ENCODE results near the gene DYNC1I2. TPM values are rescaled to one million over a fixed set of nuclear protein-coding genes. Genes with fewer than 3 reads are reported as not detected.

Gene DYNC1I2
- total RNA-seq, result 100 to 1,000 TPM in 2 of 4 donors, 10 to 100 TPM in 2; 47.5 to 146 (median 101) TPM

DNA sequence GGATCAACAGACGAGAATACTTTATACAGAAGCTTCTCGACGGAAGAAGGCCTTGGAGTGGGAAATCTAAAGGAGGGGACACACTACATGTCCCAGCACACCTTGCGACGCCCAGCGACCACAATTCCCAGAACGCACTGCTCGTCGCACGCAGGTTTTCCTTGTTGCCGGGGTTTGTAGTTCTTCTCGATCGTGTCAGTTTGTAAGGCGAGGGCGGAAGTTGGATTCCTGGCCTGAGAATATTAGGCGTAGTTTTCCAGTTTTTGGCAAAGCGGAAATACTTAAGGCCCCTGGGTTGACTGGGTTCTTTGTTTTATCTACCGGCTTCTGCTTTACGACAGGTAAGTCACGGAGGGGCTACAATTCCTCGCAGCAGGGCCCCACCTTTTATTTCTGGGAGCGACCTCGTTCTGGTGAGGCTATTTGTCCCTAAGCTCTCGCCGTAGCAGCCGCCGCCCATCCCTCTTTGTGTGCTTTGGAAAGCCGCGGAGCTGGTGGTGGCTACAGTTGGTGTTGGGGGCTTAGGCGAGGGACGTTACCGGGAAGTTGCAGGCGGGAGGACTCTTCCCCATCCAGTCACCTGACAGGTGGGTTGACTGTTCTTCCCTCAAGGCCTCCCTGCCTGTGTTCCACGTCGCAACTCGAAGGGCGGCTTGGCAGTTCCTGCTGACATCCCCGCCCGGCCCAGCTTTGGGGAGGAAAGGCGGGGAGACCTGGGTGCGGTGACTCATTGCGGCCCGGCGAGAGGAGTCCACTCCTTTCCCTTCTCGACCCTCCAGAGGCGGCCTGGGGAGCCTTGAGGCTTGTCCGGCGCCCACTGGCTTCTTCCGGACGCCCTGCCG, at the start of gene DYNC1I2:
DYNC1I2 (plus strand) TSS at position 183 of the 842 bp plus-strand sequence. CDS start 2,687 bp downstream, outside the sequence.
- peak; percentile 91 for DNase-seq
- Histone ChIP-seq H3K4me3 (peak within 1 kb of the TSS; percentile 49 to 87 (median 72)), H3K27me3 (peaks cover under 1% of the 10 kb centered on the region), H3K9me3 (no peaks in the 10 kb centered on the region), H3K27ac (peak within 1 kb of the TSS; percentile 84 to 89 (median 86)), H3K4me1 (peaks cover 8 to 18% (median 11%) of the 10 kb centered on the region in 4 donors), H3K36me3 (peaks cover 0 to 12% (median 0%) of the 10 kb centered on the region in 4 donors)
- intact Hi-C loops (cut with DNase I; ENCODE audit: low total_unique reads), result no loop called here
- in situ Hi-C loops (cut with MboI; ENCODE audit: low pct_ligation_motif_present in 1 of 4, low pct_unique_long_range_greater_than_20kb in 1 of 4, low sequenced_read_pairs in 3 of 4), result no loop called here
- TF ChIP-seq POLR2AphosphoS5 (IDR thresholded peaks at IDR 0.05) (peak; percentile 11 to 78 (median 50)), POLR2A (IDR thresholded peaks at IDR 0.05) (peak; percentile 46), EP300 (IDR thresholded peaks at IDR 0.05; ENCODE audit: low read depth) (no peak)
- 0% methylated on average over 3 to 50 of the region's 51 CpGs for WGBS, 2 donors (ENCODE audit: low coverage in 1 of 2)

GRCh38 chr2:171651667-171652415, 35.4 kb upstream of the DYNC1I2 start:
- no peaks in the 10 kb centered on the region for H3K9me3 ChIP-seq
- H3K36me3 ChIP-seq, result no peaks in the 10 kb centered on the region
- H3K4me1 ChIP-seq, result no peaks in the 10 kb centered on the region
- DNase-seq, result no peak
- peaks cover 7% of the 10 kb centered on the region for H3K27me3 ChIP-seq
- intact Hi-C loops (cut with DNase I; ENCODE audit: low total_unique reads), result no loop called here
- in situ Hi-C loops (cut with MboI; ENCODE audit: low pct_ligation_motif_present in 1 of 4, low pct_unique_long_range_greater_than_20kb in 1 of 4, low sequenced_read_pairs in 3 of 4), result no loop called here
- H3K4me3 ChIP-seq, result no peak overlapping the region
- no peak for TF ChIP-seq EP300 (IDR thresholded peaks at IDR 0.05; ENCODE audit: low read depth)
- no peak for TF ChIP-seq POLR2AphosphoS5 (IDR thresholded peaks at IDR 0.05)
- TF ChIP-seq, protein P1, sequence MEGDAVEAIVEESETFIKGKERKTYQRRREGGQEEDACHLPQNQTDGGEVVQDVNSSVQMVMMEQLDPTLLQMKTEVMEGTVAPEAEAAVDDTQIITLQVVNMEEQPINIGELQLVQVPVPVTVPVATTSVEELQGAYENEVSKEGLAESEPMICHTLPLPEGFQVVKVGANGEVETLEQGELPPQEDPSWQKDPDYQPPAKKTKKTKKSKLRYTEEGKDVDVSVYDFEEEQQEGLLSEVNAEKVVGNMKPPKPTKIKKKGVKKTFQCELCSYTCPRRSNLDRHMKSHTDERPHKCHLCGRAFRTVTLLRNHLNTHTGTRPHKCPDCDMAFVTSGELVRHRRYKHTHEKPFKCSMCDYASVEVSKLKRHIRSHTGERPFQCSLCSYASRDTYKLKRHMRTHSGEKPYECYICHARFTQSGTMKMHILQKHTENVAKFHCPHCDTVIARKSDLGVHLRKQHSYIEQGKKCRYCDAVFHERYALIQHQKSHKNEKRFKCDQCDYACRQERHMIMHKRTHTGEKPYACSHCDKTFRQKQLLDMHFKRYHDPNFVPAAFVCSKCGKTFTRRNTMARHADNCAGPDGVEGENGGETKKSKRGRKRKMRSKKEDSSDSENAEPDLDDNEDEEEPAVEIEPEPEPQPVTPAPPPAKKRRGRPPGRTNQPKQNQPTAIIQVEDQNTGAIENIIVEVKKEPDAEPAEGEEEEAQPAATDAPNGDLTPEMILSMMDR (IDR thresholded peaks at IDR 0.05), result no peak
- no peak for TF ChIP-seq POLR2A (IDR thresholded peaks at IDR 0.05)
- H3K27ac ChIP-seq, result no peak overlapping the region

DNA sequence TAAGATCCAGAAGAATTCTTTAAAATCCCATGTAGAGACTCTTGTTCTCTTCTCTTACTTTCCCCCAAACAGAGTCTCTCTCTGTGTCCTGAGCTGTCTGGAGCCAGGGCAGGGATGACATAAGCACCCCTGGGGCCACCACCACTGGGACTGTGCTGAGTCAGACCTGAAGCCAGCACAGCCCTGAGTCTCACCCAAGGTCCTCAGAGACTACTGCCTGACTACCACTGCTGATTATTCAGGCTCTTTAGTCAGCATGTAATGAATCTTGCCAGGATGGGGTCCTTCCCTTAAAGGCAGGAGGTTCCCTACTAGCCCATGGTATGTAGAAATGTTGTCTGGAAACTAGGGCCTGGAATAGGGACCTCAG, 34.9 kb upstream of the DYNC1I2 start:
- intact Hi-C loops (cut with DNase I; ENCODE audit: low total_unique reads), result no loop called here
- H3K27ac ChIP-seq, result no peak overlapping the region
- in situ Hi-C loops (cut with MboI; ENCODE audit: low pct_ligation_motif_present in 1 of 4, low pct_unique_long_range_greater_than_20kb in 1 of 4, low sequenced_read_pairs in 3 of 4), result no loop called here
- H3K9me3 ChIP-seq, result no peaks in the 10 kb centered on the region
- no peaks in the 10 kb centered on the region for H3K36me3 ChIP-seq
- H3K27me3 ChIP-seq, result peaks cover 7% of the 10 kb centered on the region
- no peak for TF ChIP-seq EP300 (IDR thresholded peaks at IDR 0.05; ENCODE audit: low read depth)
- TF ChIP-seq, protein P1 (IDR thresholded peaks at IDR 0.05), result no peak
- no peak for TF ChIP-seq POLR2A (IDR thresholded peaks at IDR 0.05)
- TF ChIP-seq POLR2AphosphoS5 (IDR thresholded peaks at IDR 0.05), result no peak
- no peaks in the 10 kb centered on the region for H3K4me1 ChIP-seq
- H3K4me3 ChIP-seq, result no peak overlapping the region
- no peak for DNase-seq

DNA sequence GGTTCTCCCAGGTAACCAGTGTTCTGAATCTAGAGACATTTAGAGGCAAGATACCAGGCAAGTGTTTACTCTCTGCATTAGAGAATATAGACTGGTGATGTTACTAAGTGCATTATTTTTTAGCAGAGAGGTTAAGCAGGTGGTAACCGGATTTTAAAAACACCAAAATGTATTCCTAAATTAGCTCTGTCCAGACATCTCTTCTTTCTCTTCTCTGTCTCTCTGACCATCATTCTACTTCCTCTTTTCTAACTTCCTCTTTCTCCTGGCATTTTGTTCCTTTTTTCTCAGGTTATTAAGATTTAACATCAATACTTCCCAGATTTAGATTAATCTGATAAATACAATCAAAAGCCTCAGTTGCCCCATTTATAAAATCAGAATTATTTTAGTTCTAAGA, 31.7 kb upstream of the DYNC1I2 start:
- Histone ChIP-seq H3K4me3 (no peak overlapping the region), H3K27ac (no peak overlapping the region), H3K27me3 (peaks cover 28% of the 10 kb centered on the region), H3K4me1 (no peaks in the 10 kb centered on the region), H3K36me3 (no peaks in the 10 kb centered on the region), H3K9me3 (no peaks in the 10 kb centered on the region)
- no peak for DNase-seq
- 50% methylated on average over 1 of the region's 1 CpG for WGBS, 2 donors (ENCODE audit: low coverage in 1 of 2)
- in situ Hi-C loops (cut with MboI; ENCODE audit: low pct_ligation_motif_present in 1 of 4, low pct_unique_long_range_greater_than_20kb in 1 of 4, low sequenced_read_pairs in 3 of 4) (no loop called here), intact Hi-C loops (cut with DNase I; ENCODE audit: low total_unique reads) (no loop called here)
- no peak for TF ChIP-seq POLR2A (IDR thresholded peaks at IDR 0.05)
- TF ChIP-seq EP300 (IDR thresholded peaks at IDR 0.05; ENCODE audit: low read depth), result no peak
- TF ChIP-seq, protein P1 (IDR thresholded peaks at IDR 0.05), result no peak
- no peak for TF ChIP-seq POLR2AphosphoS5 (IDR thresholded peaks at IDR 0.05)

Measured in transverse colon (tissue), 4 donors.